GM12891 (cell line): ENCODE measurements around the gene ARL8A.

Experiments
- POLR2A ChIP-seq: IDR thresholded peaks from 2 replicates; pipeline ENCODE4 v1.6.1; 2011; ENCODE audit warnings: low read depth, low read length, control low read depth
- POLR2AphosphoS5 ChIP-seq: IDR thresholded peaks from 2 replicates; pipeline ENCODE4 v1.6.1; 2011; ENCODE audit warnings: low read depth, low read length, control low read depth
- TAF1 ChIP-seq: IDR thresholded peaks from 2 replicates; pipeline ENCODE4 v1.6.1; 2011; ENCODE audit warnings: low read depth, low read length, control low read depth

DNA sequence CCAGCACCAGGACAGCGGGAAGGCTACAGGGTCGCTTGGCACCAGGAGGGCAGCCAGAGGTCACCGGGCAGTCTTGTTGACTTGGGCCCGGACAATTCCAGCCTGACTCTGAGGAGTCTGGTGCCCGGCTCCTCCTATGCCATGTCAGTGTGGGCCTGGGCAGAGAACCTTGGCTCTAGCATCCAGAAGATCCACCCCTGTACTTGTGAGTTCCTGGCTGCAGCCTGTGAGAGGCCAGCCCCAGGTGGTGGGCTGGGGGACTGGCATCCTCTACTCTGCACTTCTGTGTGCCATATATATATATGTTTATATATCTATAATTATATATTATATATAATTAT is 27.4 kb upstream of the ARL8A start:
- TF ChIP-seq POLR2A (no peak), POLR2AphosphoS5 (no peak), TAF1 (no peak)
